HEK293 (cell line): ENCODE data around the gene GRM5.
"Not testable (repeated sequence)": the region's sequence is repeated elsewhere in the genome, so short reads cannot be mapped to it uniquely, and the experiment has no call there.

ENCODE experiments used
- CTCF ChIA-PET: fragments of 350-600 bp; formaldehyde crosslinking; extraction: SDS; loops from one replicate; lab custom pipeline; 2021; ENCODE audit warnings: antibody characterized with exemption; lab: Yijun Ruan, JAX
- POLR2A ChIA-PET: fragments of 300-600 bp; formaldehyde crosslinking; extraction: SDS; loops from one replicate; lab custom pipeline; 2020; ENCODE audit warnings: antibody characterized with exemption, inconsistent platforms; lab: Yijun Ruan, JAX
- H3K27ac ChIP-seq: fragments of 200-500 bp; sonication (Bioruptor generic); 2 replicates; pipeline ENCODE4 v1.5.1; 2014; ENCODE audit warnings: low read depth, low read length, control low read depth, inconsistent platforms; ENCODE audit errors: extremely low read depth
- H3K36me3 ChIP-seq, 2 experiments: fragments of 200-500 bp in 1 of 2; sonication (Bioruptor generic) in 1 of 2; 1 replicate in 1 of 2; 2 replicates in 1 of 2; pipeline ENCODE4 v1.5.1; 2014 to 2017; ENCODE audit warnings: inconsistent platforms in 2 of 2, low read length in 2 of 2; ENCODE audit not compliant: control insufficient read depth in 2 of 2, insufficient read depth in 1 of 2
- H3K4me1 ChIP-seq: fragments of 200-500 bp; sonication (Bioruptor generic); 2 replicates; pipeline ENCODE4 v1.5.1; 2014; ENCODE audit warnings: mild to moderate bottlenecking, low read length, inconsistent platforms; ENCODE audit not compliant: control insufficient read depth, insufficient read depth
- H3K4me3 ChIP-seq: 2 replicates; pipeline ENCODE4 v1.5.1; 2011; ENCODE audit warnings: low read depth, mild to moderate bottlenecking, control low read depth, low read length, moderate library complexity
- H3K9me3 ChIP-seq: fragments of 200-500 bp; sonication (Bioruptor generic); 2 replicates; pipeline ENCODE4 v1.5.1; 2014; ENCODE audit warnings: low read depth, low read length, inconsistent platforms; ENCODE audit not compliant: control insufficient read depth, insufficient read depth
- BCL11B ChIP-seq: fragments of 450-650 bp; formaldehyde crosslinking; IDR thresholded peaks from 2 replicates; pipeline ENCODE4 v1.5.1; 2016; ENCODE audit warnings: low read depth, missing biosample characterization, missing genetic modification characterization
- GLI2 ChIP-seq: fragments of 450-650 bp; formaldehyde crosslinking; IDR thresholded peaks from 2 replicates; pipeline ENCODE4; 2017; ENCODE audit warnings: missing biosample characterization, missing genetic modification characterization, low read depth, borderline replicate concordance
- WT1 ChIP-seq: fragments of 450-650 bp; formaldehyde crosslinking; IDR thresholded peaks from 2 replicates; pipeline ENCODE4 v1.5.1; 2016; ENCODE audit warnings: missing biosample characterization, missing genetic modification characterization
- YY2 ChIP-seq: fragments of 450-650 bp; formaldehyde crosslinking; IDR thresholded peaks from 2 replicates; pipeline ENCODE4 v1.5.1; 2016; ENCODE audit warnings: missing biosample characterization, missing genetic modification characterization
- ZFP3 ChIP-seq: fragments of 450-650 bp; formaldehyde crosslinking; IDR thresholded peaks from 2 replicates; pipeline ENCODE4 v1.5.1; 2016; ENCODE audit warnings: low read depth, missing biosample characterization, missing genetic modification characterization
- ZNF114 ChIP-seq: fragments of 450-650 bp; formaldehyde crosslinking; IDR thresholded peaks from 2 replicates; pipeline ENCODE4 v1.5.0; 2017; ENCODE audit warnings: missing biosample characterization, missing genetic modification characterization
- ZNF146 ChIP-seq: fragments of 450-650 bp; formaldehyde crosslinking; IDR thresholded peaks from 2 replicates; pipeline ENCODE4 v1.5.1; 2016; ENCODE audit warnings: missing biosample characterization, missing genetic modification characterization
- ZNF394 ChIP-seq: fragments of 450-650 bp; formaldehyde crosslinking; IDR thresholded peaks from 2 replicates; pipeline ENCODE4 v1.5.1; 2016; ENCODE audit warnings: missing biosample characterization, missing genetic modification characterization, mild to moderate bottlenecking, moderate library complexity, borderline replicate concordance
- ZNF404 ChIP-seq: fragments of 450-650 bp; formaldehyde crosslinking; IDR thresholded peaks from 2 replicates; pipeline ENCODE4 v1.5.1; 2017; ENCODE audit warnings: missing biosample characterization, missing genetic modification characterization
- ZNF426 ChIP-seq: fragments of 450-650 bp; formaldehyde crosslinking; IDR thresholded peaks from 2 replicates; pipeline ENCODE4 v1.5.1; 2017; ENCODE audit warnings: missing biosample characterization, missing genetic modification characterization, mild to moderate bottlenecking, inconsistent platforms, moderate library complexity
- ZNF548 ChIP-seq: fragments of 450-650 bp; formaldehyde crosslinking; IDR thresholded peaks from 2 replicates; pipeline ENCODE4 v1.5.1; 2016; ENCODE audit warnings: missing biosample characterization, missing genetic modification characterization
- ZNF610 ChIP-seq: fragments of 450-650 bp; formaldehyde crosslinking; IDR thresholded peaks from 2 replicates; pipeline ENCODE4 v1.5.1; 2016; ENCODE audit warnings: missing biosample characterization, missing genetic modification characterization, borderline replicate concordance
- ZNF660 ChIP-seq: fragments of 450-650 bp; IDR thresholded peaks from 2 replicates; pipeline ENCODE4 v1.5.1; 2018; ENCODE audit warnings: missing biosample characterization, mild to moderate bottlenecking, missing genetic modification characterization
- ZNF768 ChIP-seq: fragments of 450-650 bp; formaldehyde crosslinking; IDR thresholded peaks from 2 replicates; pipeline ENCODE4 v1.5.1; 2018; ENCODE audit warnings: missing biosample characterization, mild to moderate bottlenecking, missing genetic modification characterization
- ZNF776 ChIP-seq: fragments of 450-650 bp; formaldehyde crosslinking; IDR thresholded peaks from 2 replicates; pipeline ENCODE4 v1.5.0; 2017; ENCODE audit warnings: missing biosample characterization, missing genetic modification characterization, borderline replicate concordance
- ZNF837 ChIP-seq: fragments of 450-650 bp; formaldehyde crosslinking; IDR thresholded peaks from 2 replicates; pipeline ENCODE4 v1.5.1; 2016; ENCODE audit warnings: missing biosample characterization, missing genetic modification characterization
- TF ChIP-seq, protein P1 (sequence below): fragments of 450-650 bp; IDR thresholded peaks from 2 replicates; pipeline ENCODE4 v1.5.1; 2018; ENCODE audit warnings: missing biosample characterization, mild to moderate bottlenecking, missing genetic modification characterization
- TF ChIP-seq, protein P2 (sequence below): fragments of 450-650 bp; formaldehyde crosslinking; IDR thresholded peaks from 2 replicates; pipeline ENCODE4 v1.5.0; 2017; ENCODE audit warnings: missing biosample characterization, missing genetic modification characterization, borderline replicate concordance
- TF ChIP-seq, protein P3 (sequence below): fragments of 450-650 bp; formaldehyde crosslinking; IDR thresholded peaks from 2 replicates; pipeline ENCODE4 v1.5.1; 2016; ENCODE audit warnings: missing biosample characterization, missing genetic modification characterization
- TF ChIP-seq, protein P4 (sequence below): fragments of 450-650 bp; formaldehyde crosslinking; IDR thresholded peaks from 2 replicates; pipeline ENCODE4 v1.5.1; 2016; ENCODE audit warnings: missing biosample characterization, missing genetic modification characterization

The GRM5 gene

DNA sequence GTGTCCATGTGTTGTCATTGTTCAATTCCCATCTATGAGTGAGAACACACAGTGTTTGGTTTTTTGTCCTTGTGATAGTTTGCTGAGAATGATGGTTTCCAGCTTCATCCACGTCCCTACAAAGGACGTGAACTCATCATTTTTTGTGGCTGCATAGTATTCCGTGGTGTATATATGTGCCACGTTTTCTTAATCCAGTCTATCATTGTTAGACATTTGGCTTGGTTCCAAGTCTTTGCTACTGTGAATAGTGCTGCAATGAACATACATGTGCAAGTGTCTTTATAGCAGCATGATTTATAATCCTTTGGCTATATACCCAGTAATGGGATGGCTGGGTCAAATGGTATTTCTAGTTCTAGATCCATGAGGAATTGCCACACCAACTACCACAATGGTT lies 607.7 kb downstream of the GRM5 start:
- 0 out of 2 replicates have a peak, but pooled peaks have one; percentile 13 for TF ChIP-seq ZNF146
- CTCF ChIA-PET, H3K4me1 ChIP-seq, POLR2A ChIA-PET, H3K36me3 ChIP-seq, H3K9me3 ChIP-seq, H3K27ac ChIP-seq, H3K4me3 ChIP-seq: not testable (repeated sequence)

DNA sequence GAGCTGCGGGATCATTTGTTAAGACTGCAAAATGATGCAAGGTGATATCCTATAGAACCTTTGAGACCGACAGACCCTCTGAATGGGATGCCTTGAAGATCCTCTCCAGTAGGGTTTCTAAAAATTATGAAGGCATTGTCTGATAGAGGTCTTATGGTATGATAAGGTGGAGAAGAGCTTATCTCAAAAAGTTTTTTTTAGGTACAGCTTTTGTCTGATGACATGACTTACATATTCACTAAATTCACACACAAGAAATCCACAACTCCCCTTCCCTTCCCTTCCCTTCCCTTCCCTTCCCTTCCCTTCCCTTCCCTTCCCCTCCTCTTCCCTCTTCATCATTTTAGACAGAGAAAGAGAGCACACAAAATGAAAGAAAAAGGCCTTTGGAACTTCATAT lies 609.8 kb downstream of the GRM5 start:
- no peak for TF ChIP-seq BCL11B (tag by site-specific recombination)
- no peak for TF ChIP-seq ZNF768 (tag by site-specific recombination)
- no peak for TF ChIP-seq ZNF394 (tag by site-specific recombination)
- no peak for TF ChIP-seq ZNF114 (tag by site-specific recombination)
- TF ChIP-seq ZNF776 (tag by site-specific recombination) = no peak
- TF ChIP-seq, protein P1, sequence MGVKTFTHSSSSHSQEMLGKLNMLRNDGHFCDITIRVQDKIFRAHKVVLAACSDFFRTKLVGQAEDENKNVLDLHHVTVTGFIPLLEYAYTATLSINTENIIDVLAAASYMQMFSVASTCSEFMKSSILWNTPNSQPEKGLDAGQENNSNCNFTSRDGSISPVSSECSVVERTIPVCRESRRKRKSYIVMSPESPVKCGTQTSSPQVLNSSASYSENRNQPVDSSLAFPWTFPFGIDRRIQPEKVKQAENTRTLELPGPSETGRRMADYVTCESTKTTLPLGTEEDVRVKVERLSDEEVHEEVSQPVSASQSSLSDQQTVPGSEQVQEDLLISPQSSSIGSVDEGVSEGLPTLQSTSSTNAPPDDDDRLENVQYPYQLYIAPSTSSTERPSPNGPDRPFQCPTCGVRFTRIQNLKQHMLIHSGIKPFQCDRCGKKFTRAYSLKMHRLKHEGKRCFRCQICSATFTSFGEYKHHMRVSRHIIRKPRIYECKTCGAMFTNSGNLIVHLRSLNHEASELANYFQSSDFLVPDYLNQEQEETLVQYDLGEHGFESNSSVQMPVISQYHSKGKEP (tag by site-specific recombination) = no peak
- TF ChIP-seq, protein P2, sequence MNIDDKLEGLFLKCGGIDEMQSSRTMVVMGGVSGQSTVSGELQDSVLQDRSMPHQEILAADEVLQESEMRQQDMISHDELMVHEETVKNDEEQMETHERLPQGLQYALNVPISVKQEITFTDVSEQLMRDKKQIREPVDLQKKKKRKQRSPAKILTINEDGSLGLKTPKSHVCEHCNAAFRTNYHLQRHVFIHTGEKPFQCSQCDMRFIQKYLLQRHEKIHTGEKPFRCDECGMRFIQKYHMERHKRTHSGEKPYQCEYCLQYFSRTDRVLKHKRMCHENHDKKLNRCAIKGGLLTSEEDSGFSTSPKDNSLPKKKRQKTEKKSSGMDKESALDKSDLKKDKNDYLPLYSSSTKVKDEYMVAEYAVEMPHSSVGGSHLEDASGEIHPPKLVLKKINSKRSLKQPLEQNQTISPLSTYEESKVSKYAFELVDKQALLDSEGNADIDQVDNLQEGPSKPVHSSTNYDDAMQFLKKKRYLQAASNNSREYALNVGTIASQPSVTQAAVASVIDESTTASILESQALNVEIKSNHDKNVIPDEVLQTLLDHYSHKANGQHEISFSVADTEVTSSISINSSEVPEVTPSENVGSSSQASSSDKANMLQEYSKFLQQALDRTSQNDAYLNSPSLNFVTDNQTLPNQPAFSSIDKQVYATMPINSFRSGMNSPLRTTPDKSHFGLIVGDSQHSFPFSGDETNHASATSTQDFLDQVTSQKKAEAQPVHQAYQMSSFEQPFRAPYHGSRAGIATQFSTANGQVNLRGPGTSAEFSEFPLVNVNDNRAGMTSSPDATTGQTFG (tag by site-specific recombination) = no peak
- TF ChIP-seq ZNF426 (tag by site-specific recombination) = no peak
- no peak for TF ChIP-seq ZNF548 (tag by site-specific recombination)
- TF ChIP-seq, protein P3, sequence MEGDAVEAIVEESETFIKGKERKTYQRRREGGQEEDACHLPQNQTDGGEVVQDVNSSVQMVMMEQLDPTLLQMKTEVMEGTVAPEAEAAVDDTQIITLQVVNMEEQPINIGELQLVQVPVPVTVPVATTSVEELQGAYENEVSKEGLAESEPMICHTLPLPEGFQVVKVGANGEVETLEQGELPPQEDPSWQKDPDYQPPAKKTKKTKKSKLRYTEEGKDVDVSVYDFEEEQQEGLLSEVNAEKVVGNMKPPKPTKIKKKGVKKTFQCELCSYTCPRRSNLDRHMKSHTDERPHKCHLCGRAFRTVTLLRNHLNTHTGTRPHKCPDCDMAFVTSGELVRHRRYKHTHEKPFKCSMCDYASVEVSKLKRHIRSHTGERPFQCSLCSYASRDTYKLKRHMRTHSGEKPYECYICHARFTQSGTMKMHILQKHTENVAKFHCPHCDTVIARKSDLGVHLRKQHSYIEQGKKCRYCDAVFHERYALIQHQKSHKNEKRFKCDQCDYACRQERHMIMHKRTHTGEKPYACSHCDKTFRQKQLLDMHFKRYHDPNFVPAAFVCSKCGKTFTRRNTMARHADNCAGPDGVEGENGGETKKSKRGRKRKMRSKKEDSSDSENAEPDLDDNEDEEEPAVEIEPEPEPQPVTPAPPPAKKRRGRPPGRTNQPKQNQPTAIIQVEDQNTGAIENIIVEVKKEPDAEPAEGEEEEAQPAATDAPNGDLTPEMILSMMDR (tag by site-specific recombination) = no peak
- no peak for TF ChIP-seq ZNF404
- no peak for TF ChIP-seq GLI2 (tag by site-specific recombination)
- no peak for TF ChIP-seq ZNF610
- TF ChIP-seq ZNF837 = no peak
- no peak for TF ChIP-seq YY2 (tag by site-specific recombination)
- TF ChIP-seq, protein P4, sequence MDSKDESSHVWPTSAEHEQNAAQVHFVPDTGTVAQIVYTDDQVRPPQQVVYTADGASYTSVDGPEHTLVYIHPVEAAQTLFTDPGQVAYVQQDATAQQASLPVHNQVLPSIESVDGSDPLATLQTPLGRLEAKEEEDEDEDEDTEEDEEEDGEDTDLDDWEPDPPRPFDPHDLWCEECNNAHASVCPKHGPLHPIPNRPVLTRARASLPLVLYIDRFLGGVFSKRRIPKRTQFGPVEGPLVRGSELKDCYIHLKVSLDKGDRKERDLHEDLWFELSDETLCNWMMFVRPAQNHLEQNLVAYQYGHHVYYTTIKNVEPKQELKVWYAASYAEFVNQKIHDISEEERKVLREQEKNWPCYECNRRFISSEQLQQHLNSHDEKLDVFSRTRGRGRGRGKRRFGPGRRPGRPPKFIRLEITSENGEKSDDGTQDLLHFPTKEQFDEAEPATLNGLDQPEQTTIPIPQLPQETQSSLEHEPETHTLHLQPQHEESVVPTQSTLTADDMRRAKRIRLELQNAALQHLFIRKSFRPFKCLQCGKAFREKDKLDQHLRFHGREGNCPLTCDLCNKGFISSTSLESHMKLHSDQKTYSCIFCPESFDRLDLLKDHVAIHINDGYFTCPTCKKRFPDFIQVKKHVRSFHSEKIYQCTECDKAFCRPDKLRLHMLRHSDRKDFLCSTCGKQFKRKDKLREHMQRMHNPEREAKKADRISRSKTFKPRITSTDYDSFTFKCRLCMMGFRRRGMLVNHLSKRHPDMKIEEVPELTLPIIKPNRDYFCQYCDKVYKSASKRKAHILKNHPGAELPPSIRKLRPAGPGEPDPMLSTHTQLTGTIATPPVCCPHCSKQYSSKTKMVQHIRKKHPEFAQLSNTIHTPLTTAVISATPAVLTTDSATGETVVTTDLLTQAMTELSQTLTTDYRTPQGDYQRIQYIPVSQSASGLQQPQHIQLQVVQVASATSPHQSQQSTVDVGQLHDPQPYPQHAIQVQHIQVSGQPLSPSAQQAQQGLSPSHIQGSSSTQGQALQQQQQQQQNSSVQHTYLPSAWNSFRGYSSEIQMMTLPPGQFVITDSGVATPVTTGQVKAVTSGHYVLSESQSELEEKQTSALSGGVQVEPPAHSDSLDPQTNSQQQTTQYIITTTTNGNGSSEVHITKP (tag by site-specific recombination) = no peak
- no peak for TF ChIP-seq ZNF660 (tag by site-specific recombination)
- TF ChIP-seq WT1 = no peak
- no peak for TF ChIP-seq ZFP3 (tag by site-specific recombination)
- Histone ChIP-seq H3K27ac (no peak overlapping the region), H3K36me3 (no peaks in the 10 kb centered on the region), H3K4me1 (no peaks in the 10 kb centered on the region), H3K4me3 (no peak overlapping the region), H3K9me3 (no peaks in the 10 kb centered on the region)
- POLR2A ChIA-PET = no interaction called here
- CTCF ChIA-PET = interaction anchor here (0.6 kb wide), 1 partner anchor 43 kb away, joined by 3 read pairs; no protein-coding TSS in a partner anchor
